ENCODE results near the gene CCDC33.

Gene CCDC33

DNA sequence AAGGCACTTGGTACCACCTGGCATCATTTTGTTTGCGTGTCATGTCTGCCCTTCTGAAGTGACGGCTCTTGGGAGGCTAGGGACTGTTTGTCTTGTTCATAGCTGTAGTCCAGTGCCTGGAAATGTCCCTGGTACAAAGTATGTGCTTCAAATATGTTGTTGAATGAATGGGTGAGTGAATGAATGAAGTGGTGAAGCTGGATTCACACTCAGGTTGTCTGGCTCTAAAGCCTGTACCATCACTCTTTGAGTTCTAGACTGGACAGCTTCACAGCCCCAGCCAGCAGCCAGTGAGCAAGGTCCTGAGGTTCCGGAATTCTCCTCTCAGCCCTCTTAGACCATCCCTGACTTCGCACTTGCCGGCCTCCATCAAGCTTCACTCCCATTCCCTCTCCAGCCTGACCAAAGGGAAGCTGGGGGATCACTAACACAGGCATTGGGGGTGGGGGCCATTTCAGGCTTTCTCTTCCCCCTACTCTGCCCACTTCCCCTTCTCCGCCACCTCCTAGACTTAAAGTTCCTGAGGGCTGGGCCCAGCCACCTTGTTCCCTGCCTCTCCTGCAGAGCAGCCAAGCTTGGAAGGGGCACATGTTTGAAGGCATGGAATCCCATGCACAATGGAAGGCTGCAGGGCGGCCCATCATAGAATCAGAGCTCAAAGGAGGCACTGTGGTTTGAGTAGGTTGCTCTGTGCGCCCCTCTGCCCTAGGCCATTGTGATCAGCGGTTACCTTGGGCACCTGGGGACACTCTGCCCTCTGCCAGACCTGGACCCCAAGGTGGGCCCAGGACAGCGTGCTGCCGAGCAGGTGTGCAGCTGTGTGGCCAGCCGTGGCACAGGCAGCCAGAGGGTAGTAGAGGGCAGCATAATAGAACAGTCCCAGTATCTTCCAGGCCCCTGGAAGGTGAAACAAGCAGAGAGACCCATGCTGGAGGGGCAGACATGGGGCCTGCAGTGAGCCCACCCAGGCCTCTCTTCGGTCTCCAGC lies 41.3 kb upstream of the CCDC33 start:
- Histone ChIP-seq H3K27ac (ENCODE audit: low read depth, low read length) (no peak overlapping the region), H3K36me3 (ENCODE audit: low read length) (no peaks in the 10 kb centered on the region), H3K9me2 (replicated peaks; ENCODE audit: insufficient read depth, low read length) (no peaks in the 10 kb centered on the region), H3F3A (ENCODE audit: insufficient read depth) (no peaks in the 10 kb centered on the region), H3K27me3 (ENCODE audit: low read length) (0 out of 2 replicates have a peak, but pooled peaks cover 2% of the 10 kb centered on the region), H4K20me1 (ENCODE audit: low read depth, low read length) (no peaks in the 10 kb centered on the region), H3K4me2 (ENCODE audit: low read depth, low read length, poor library complexity, severe bottlenecking) (no peak overlapping the region), H3K9ac (ENCODE audit: low read length) (no peak overlapping the region), H3K79me2 (ENCODE audit: insufficient read depth, low read length) (no peaks in the 10 kb centered on the region), H3K9me3 (ENCODE audit: insufficient read depth, low read length) (no peaks in the 10 kb centered on the region), H3K4me3 (ENCODE audit: insufficient read depth, low read length, poor library complexity, severe bottlenecking) (no peak overlapping the region), H2AFZ (ENCODE audit: low read depth, low read length, severe bottlenecking) (no peak overlapping the region)
- no peak for TF ChIP-seq CTCF (IDR thresholded peaks at IDR 0.05; ENCODE audit: insufficient read depth, low read length, poor library complexity, severe bottlenecking)
- TF ChIP-seq EZH2phosphoT487 (conservative IDR thresholded peaks at IDR 0.05; ENCODE audit: low read length), result no peak

GRCh38 chr15:74196175-74196574 lies 40.0 kb upstream of the CCDC33 start:
- TF ChIP-seq EZH2phosphoT487 (conservative IDR thresholded peaks at IDR 0.05; ENCODE audit: low read length) (no peak), CTCF (IDR thresholded peaks at IDR 0.05; ENCODE audit: insufficient read depth, low read length, poor library complexity, severe bottlenecking) (no peak)
- H3K27ac ChIP-seq (ENCODE audit: low read depth, low read length), result no peak overlapping the region
- H3K27me3 ChIP-seq (ENCODE audit: low read length), result no peaks in the 10 kb centered on the region
- H3K4me2 ChIP-seq (ENCODE audit: low read depth, low read length, poor library complexity, severe bottlenecking), result no peak overlapping the region
- no peaks in the 10 kb centered on the region for H3F3A ChIP-seq (ENCODE audit: insufficient read depth)
- no peak overlapping the region for H3K4me3 ChIP-seq (ENCODE audit: insufficient read depth, low read length, poor library complexity, severe bottlenecking)
- H4K20me1 ChIP-seq (ENCODE audit: low read depth, low read length), result no peaks in the 10 kb centered on the region
- H3K9me2 ChIP-seq (replicated peaks; ENCODE audit: insufficient read depth, low read length), result no peaks in the 10 kb centered on the region
- no peaks in the 10 kb centered on the region for H3K9me3 ChIP-seq (ENCODE audit: insufficient read depth, low read length)
- H3K79me2 ChIP-seq (ENCODE audit: insufficient read depth, low read length), result no peaks in the 10 kb centered on the region
- H3K9ac ChIP-seq (ENCODE audit: low read length), result no peak overlapping the region
- H3K36me3 ChIP-seq (ENCODE audit: low read length), result no peaks in the 10 kb centered on the region
- H2AFZ ChIP-seq (ENCODE audit: low read depth, low read length, severe bottlenecking), result no peak overlapping the region

DNA sequence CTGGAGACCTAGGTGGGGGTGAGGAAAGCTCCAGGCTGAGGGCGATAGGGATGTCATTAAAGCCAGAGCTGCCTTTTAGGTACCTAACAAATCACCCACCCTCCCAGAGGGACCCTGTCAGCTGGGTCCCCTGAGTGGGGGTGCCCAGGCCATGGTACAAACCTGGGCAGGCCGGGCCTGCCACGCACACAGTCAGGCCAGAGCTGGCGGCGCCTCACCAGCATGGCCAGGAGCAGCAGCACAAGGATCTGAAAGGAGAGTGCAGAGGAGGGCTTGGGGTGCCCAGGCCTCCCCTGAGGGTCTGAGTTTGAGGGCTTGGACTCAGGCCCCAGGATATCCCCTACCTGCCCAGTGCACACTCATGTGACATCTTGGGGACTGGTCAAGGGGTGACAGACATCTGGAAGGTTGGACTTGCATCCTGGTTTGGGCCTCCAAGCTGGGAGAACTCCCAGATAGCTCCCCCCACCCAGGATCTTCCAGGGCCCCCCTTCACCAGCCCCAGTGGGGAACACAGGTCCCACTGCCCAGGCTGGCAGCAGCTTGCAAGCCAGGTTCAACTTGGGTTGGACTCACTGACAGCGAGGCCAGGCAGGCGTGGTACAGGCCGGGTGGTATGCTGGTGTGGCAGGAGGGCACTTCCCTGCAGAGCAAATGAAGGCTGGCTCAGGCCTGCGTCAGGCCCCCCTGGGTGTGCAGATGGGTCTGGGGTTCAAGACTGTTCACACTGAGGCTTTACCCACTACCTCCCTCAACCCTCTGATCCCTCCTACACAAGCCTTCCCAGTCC lies 38.8 kb upstream of the CCDC33 start:
- no peaks in the 10 kb centered on the region for H3K36me3 ChIP-seq (ENCODE audit: low read length)
- H3K4me3 ChIP-seq (ENCODE audit: insufficient read depth, low read length, poor library complexity, severe bottlenecking), result no peak overlapping the region
- H3K9me3 ChIP-seq (ENCODE audit: insufficient read depth, low read length), result no peaks in the 10 kb centered on the region
- no peak overlapping the region for H3K9ac ChIP-seq (ENCODE audit: low read length)
- H2AFZ ChIP-seq (ENCODE audit: low read depth, low read length, severe bottlenecking), result no peak overlapping the region
- no peaks in the 10 kb centered on the region for H3F3A ChIP-seq (ENCODE audit: insufficient read depth)
- no peak for TF ChIP-seq CTCF (IDR thresholded peaks at IDR 0.05; ENCODE audit: insufficient read depth, low read length, poor library complexity, severe bottlenecking)
- no peak for TF ChIP-seq EZH2phosphoT487 (conservative IDR thresholded peaks at IDR 0.05; ENCODE audit: low read length)
- H3K9me2 ChIP-seq (replicated peaks; ENCODE audit: insufficient read depth, low read length), result no peaks in the 10 kb centered on the region
- no peaks in the 10 kb centered on the region for H3K27me3 ChIP-seq (ENCODE audit: low read length)
- no peak overlapping the region for H3K27ac ChIP-seq (ENCODE audit: low read depth, low read length)
- no peaks in the 10 kb centered on the region for H4K20me1 ChIP-seq (ENCODE audit: low read depth, low read length)
- no peak overlapping the region for H3K4me2 ChIP-seq (ENCODE audit: low read depth, low read length, poor library complexity, severe bottlenecking)
- H3K79me2 ChIP-seq (ENCODE audit: insufficient read depth, low read length), result no peaks in the 10 kb centered on the region

Data from SU-DHL-6 (cell line).